PC-9 (cell line): ENCODE measurements around the gene MAST4.

ENCODE experiments used
- CTCF ChIP-seq: fragments of 200-600 bp; sonication (generic); conservative IDR thresholded peaks from 2 replicates; pipeline ENCODE4 v1.6.1; 2017; ENCODE audit warnings: mixed run types, antibody characterized with exemption, mild to moderate bottlenecking, moderate library complexity
- EZH2 ChIP-seq: fragments of 200-600 bp; sonication (generic); IDR thresholded peaks from 2 replicates; pipeline ENCODE4 v1.8.0; 2017; ENCODE audit warnings: antibody characterized with exemption, low read depth

GRCh38 chr5:67149057-67149950 is 553.1 kb downstream of the MAST4 start:
- TF ChIP-seq CTCF (no peak), EZH2 (no peak)
